GM12892 (cell line): ENCODE results near the gene PCED1B.

ENCODE experiments used
- POLR2A ChIP-seq: IDR thresholded peaks from 2 replicates; pipeline ENCODE4 v1.6.1; 2011; ENCODE audit warnings: low read depth, low read length, control low read depth
- TAF1 ChIP-seq: IDR thresholded peaks from 2 replicates; pipeline ENCODE4 v1.6.1; 2011; ENCODE audit warnings: low read depth, mild to moderate bottlenecking, control low read depth, low read length, borderline replicate concordance

- no peak for TF ChIP-seq POLR2A
- no peak for TF ChIP-seq TAF1
Observed at GRCh38 chr12:47070310-47070709, 9.1 kb upstream of the PCED1B start.
